Dendritic cell treated with granulocyte-macrophage colony-stimulating factor and Interleukin-4, amounts not matched to agents 40 ng/mL and 50 ng/mL, for 4 days (primary cell): Measurements from ENCODE around the gene TRAPPC3L.

ENCODE experiments used
- H3K27ac Mint-ChIP-seq: one replicate; pipeline ENCODE4 v1.8.0; 2022; ENCODE audit warnings: mild to moderate bottlenecking, mixed read lengths
- H3K27me3 Mint-ChIP-seq: one replicate; pipeline ENCODE4 v1.8.0; 2022; ENCODE audit warnings: mild to moderate bottlenecking, mixed read lengths
- H3K36me3 Mint-ChIP-seq: one replicate; pipeline ENCODE4 v1.8.0; 2022; ENCODE audit warnings: low read depth, mixed read lengths
- H3K4me1 Mint-ChIP-seq: one replicate; pipeline ENCODE4 v1.8.0; 2022; ENCODE audit warnings: low read depth, mixed read lengths
- H3K4me3 Mint-ChIP-seq: one replicate; pipeline ENCODE4 v1.8.0; 2022; ENCODE audit warnings: mild to moderate bottlenecking, moderate library complexity, mixed read lengths
- H3K9me3 Mint-ChIP-seq: one replicate; pipeline ENCODE4 v1.8.0; 2022; ENCODE audit warnings: mixed read lengths
- intact Hi-C: fragments of 100-400 bp; cut with micrococcal nuclease; formaldehyde crosslinking; loops from one replicate; pipeline ENCODE4 v1.15.0; 2022

Gene TRAPPC3L

DNA sequence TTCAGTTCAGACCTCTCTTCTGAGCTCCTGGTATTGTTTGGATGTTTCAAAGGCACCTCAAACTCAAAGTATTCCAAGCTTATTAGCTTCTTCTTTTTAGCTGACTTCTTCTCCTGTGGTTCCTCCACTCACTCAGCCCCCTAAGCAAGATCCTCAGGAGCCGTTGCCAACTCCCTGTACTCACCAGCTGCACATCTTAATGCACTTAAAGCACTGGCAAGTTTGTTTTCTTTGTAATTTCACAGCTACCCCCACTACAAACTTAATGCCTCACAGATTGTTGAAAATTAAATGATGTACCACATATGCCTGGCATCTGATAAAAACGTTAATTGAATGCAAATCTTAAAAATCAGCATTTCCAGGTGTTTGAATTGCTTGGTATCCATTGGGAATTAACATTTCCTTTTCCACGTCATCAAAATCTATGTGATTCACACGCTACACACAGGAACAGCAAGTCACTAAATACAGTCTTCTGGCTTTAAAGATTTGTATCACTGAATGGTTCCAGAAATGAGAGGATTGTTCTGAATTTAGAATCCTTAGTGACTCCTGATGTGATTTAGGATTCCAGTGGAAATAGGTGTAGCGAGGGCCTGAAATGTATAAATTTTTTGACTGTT, 59.8 kb downstream of the TRAPPC3L start:
- H3K27me3 Mint-ChIP-seq: no peaks in the 10 kb centered on the region
- intact Hi-C loops: no loop called here
- H3K4me3 Mint-ChIP-seq: no peak overlapping the region
- H3K4me1 Mint-ChIP-seq: peaks cover 23% of the 10 kb centered on the region
- peaks cover 7% of the 10 kb centered on the region for H3K9me3 Mint-ChIP-seq
- no peaks in the 10 kb centered on the region for H3K36me3 Mint-ChIP-seq
- H3K27ac Mint-ChIP-seq: peak overlapping the region; percentile 5

DNA sequence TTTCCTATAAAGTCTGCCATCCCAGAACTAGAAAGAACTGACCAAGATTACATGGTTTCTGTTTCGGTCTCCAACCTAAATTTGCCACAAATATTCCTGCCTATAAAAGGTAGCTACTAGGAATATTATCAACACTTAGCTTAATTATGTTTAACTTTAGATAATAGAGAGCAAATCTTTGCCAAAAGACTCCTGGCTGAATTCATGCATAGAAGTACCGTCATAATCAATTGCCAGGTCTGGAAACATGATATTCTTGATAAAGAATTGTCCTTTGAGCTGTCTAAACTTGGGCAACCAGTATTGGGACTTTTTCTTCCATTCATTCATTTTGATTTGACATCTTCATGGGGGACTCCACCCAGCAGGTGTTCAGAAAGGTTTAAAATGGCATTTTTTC, 61.9 kb downstream of the TRAPPC3L start:
- H3K27ac Mint-ChIP-seq: no peak overlapping the region
- peaks cover 28% of the 10 kb centered on the region for H3K4me1 Mint-ChIP-seq
- no peaks in the 10 kb centered on the region for H3K36me3 Mint-ChIP-seq
- intact Hi-C loops: no loop called here
- no peaks in the 10 kb centered on the region for H3K9me3 Mint-ChIP-seq
- H3K27me3 Mint-ChIP-seq: no peaks in the 10 kb centered on the region
- no peak overlapping the region for H3K4me3 Mint-ChIP-seq

DNA sequence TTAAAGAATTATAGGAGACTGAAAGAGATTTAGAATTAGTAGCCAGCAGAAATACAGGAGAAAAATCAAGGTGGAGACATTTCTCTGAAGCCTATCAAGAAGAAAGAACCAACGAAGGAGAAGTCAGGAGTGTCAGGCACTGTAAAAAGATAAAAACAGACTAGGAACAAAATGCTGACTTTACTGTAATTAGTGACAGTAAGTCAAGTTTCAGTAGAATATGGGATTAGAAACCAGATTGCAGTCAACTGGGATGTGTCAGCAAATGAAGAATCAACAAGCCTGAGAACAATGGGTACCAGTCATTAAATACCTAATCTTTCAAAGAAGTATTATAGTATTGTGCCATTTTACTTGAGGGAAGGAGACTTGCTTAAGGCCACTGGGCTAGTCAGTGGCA, 62.7 kb downstream of the TRAPPC3L start:
- intact Hi-C loops: no loop called here
- H3K9me3 Mint-ChIP-seq: no peaks in the 10 kb centered on the region
- H3K27me3 Mint-ChIP-seq: no peaks in the 10 kb centered on the region

DNA sequence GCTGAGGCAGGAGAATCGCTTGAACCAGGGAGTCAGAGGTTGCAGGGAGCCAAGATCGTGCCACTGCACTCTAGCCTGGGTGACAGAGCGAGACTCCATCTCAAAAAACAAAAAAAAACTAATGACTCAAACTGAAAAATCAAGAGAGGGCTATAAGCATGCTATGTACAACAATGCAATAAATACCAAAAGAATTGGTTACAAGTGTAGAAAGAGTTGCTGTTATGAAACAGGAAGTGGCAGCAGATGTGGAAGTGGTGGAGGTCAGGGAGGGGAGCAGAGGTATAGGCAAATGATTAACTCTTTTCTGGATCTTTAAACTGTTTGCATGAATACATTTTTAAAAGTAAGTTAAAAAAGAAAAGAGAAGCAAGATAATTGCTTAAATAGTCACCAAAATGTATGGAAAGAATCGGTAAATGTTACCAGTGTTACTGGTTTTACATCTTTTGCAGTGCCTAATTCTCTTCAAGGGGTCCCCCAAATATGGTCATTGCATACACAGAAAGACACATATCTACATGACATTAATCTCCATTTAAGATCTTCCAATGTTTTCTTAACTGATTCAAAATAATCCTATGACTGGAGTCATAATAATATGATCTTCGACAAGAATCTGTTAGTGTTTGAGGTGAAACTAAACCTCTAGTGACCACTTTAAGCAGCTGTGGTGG, 69.3 kb downstream of the TRAPPC3L start:
- peak overlapping the region; percentile 51 for H3K4me3 Mint-ChIP-seq
- H3K27ac Mint-ChIP-seq: peak overlapping the region; percentile 86
- intact Hi-C loops: no loop called here
- H3K9me3 Mint-ChIP-seq: peaks cover 10% of the 10 kb centered on the region
- no peaks in the 10 kb centered on the region for H3K36me3 Mint-ChIP-seq
- H3K4me1 Mint-ChIP-seq: peaks cover 59% of the 10 kb centered on the region
- no peaks in the 10 kb centered on the region for H3K27me3 Mint-ChIP-seq

More for the DNA sequence above, 62.7 kb downstream of the TRAPPC3L start:
- H3K4me3 Mint-ChIP-seq: no peak overlapping the region
- H3K36me3 Mint-ChIP-seq: no peaks in the 10 kb centered on the region
- H3K27ac Mint-ChIP-seq: no peak overlapping the region
- peaks cover 30% of the 10 kb centered on the region for H3K4me1 Mint-ChIP-seq

DNA sequence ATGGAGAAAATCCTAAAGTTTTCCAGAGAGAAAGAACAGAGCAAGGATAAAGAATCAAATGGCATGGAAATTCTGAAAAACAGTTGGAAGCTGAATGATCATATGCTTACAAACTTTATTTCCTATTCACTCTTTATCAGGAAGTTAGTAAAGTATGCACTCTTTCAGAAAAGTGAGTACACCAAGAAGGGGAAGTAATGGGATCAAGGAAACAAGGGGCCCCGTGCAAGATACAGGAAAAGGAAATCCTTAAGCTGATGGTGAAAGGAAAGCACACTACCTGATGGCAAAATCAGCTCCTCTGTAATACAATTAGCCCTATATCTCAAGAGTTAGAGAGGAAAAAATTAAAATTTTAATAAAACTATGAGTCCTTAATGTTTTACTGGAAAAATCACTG, 70.3 kb downstream of the TRAPPC3L start:
- intact Hi-C loops: no loop called here
- H3K9me3 Mint-ChIP-seq: peaks cover 10% of the 10 kb centered on the region
- H3K36me3 Mint-ChIP-seq: no peaks in the 10 kb centered on the region
- H3K4me3 Mint-ChIP-seq: no peak overlapping the region
- H3K27ac Mint-ChIP-seq: peak overlapping the region; percentile 86
- no peaks in the 10 kb centered on the region for H3K27me3 Mint-ChIP-seq
- H3K4me1 Mint-ChIP-seq: peaks cover 60% of the 10 kb centered on the region

DNA sequence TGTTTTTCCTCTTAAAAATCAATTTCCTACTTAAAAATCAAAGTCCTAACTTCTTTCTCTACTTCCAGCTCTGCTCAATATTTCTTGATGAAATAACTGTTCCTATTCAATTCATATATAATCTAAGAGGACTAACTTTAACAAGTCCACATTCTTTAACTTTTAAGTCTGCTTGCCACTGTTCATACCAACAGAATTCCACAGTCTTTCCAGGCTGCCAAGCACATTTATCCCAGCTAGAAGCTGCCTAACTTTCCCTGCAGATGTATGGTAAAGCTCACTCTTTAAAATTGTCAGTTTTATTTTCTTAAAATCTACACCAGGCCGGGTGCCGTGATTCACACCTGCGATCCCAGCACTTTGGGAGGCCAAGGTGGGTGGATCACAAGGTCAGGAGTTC, 72.8 kb downstream of the TRAPPC3L start:
- Mint-ChIP-seq H3K27ac (peak overlapping the region; percentile 67), H3K4me3 (no peak overlapping the region), H3K36me3 (no peaks in the 10 kb centered on the region), H3K4me1 (peaks cover 59% of the 10 kb centered on the region), H3K9me3 (peaks cover 10% of the 10 kb centered on the region), H3K27me3 (no peaks in the 10 kb centered on the region)
- intact Hi-C loops: no loop called here

DNA sequence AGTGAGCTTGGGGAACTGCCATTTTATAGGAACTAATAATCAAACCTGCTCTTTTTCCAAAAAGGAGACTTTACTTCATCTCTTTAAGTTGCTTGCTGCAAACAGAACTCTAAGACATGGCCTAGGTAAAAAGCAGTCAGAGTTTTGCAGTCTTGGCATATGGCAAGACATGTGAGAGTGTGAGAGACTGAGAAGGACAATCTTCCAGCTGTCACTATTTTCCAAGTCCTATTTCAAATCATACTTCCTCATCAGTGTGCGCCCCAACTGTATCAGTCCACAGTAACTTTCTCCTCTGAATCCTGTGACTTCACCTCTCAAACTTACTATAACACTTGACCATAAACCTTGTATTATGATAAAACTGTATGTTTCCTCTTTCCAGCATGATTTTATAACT, 74.0 kb downstream of the TRAPPC3L start:
- Mint-ChIP-seq H3K4me1 (peaks cover 62% of the 10 kb centered on the region), H3K4me3 (no peak overlapping the region), H3K9me3 (peaks cover 1% of the 10 kb centered on the region), H3K27me3 (no peaks in the 10 kb centered on the region), H3K27ac (peak overlapping the region; percentile 71), H3K36me3 (no peaks in the 10 kb centered on the region)
- intact Hi-C loops: no loop called here

DNA sequence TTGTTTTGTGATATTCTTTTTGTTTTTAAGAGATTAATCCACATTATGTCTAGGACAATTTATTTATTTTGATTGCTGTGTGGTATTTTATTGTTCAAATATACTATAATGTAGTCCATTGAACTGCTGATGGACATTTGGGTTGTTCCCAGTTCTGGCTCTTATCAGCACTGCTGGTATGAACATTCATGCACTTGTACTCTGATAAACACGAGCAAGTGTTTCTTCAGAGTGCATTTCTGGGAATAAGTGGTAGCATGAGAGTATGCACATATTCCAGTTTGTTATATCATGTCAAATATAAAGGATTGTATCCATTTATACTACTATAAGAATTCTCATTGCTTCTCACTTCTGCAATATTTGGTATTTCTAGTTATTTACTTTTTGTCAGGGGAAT, 77.2 kb downstream of the TRAPPC3L start:
- H3K9me3 Mint-ChIP-seq: no peaks in the 10 kb centered on the region
- intact Hi-C loops: no loop called here
- no peaks in the 10 kb centered on the region for H3K36me3 Mint-ChIP-seq
- no peak overlapping the region for H3K4me3 Mint-ChIP-seq
- peak overlapping the region; percentile 45 for H3K27ac Mint-ChIP-seq
- H3K4me1 Mint-ChIP-seq: peaks cover 52% of the 10 kb centered on the region
- H3K27me3 Mint-ChIP-seq: no peaks in the 10 kb centered on the region

DNA sequence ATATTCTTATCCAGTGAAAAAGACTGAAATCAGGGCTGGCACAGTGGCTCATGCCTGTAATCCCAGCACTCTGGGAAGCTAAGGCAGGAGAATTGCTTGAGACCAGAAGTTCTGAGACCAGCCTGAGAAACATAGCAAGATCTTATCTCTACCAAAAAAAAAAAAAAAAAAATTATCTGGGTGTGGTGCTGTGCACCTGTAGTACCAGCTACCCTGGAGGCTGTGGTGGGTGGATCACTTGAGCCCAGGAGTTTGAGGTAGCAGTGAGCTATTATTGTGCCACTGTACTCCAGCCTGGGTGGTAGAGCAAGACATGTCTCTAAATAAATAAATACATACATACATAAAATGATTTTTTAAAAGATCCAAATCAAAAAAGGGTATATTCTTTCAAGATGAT, 78.0 kb downstream of the TRAPPC3L start:
- Mint-ChIP-seq H3K9me3 (no peaks in the 10 kb centered on the region), H3K4me3 (no peak overlapping the region), H3K27me3 (no peaks in the 10 kb centered on the region), H3K4me1 (peaks cover 49% of the 10 kb centered on the region), H3K27ac (peak overlapping the region; percentile 42), H3K36me3 (no peaks in the 10 kb centered on the region)
- intact Hi-C loops: no loop called here

DNA sequence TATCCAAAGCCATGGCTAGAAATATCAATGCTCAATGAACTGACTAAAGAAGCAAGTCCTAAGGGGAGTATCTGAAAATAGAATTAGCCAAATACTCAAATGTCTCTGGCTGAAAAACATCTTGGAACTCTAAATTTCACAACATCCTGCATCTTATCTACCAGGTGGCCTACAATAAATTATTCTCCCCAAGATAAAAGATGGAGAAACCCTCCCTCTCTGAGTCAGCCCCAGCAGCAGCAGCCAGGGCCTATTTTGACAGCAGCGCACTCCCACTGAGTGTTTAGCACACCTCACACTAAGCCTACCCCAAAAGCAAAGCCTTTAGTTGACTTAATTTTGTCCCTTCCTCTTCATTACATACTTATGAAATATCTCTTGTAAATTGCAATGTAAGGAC, 78.4 kb downstream of the TRAPPC3L start:
- Mint-ChIP-seq H3K9me3 (no peaks in the 10 kb centered on the region), H3K27me3 (no peaks in the 10 kb centered on the region), H3K4me1 (peaks cover 53% of the 10 kb centered on the region), H3K36me3 (no peaks in the 10 kb centered on the region), H3K4me3 (no peak overlapping the region), H3K27ac (peak overlapping the region; percentile 42)
- intact Hi-C loops: no loop called here

DNA sequence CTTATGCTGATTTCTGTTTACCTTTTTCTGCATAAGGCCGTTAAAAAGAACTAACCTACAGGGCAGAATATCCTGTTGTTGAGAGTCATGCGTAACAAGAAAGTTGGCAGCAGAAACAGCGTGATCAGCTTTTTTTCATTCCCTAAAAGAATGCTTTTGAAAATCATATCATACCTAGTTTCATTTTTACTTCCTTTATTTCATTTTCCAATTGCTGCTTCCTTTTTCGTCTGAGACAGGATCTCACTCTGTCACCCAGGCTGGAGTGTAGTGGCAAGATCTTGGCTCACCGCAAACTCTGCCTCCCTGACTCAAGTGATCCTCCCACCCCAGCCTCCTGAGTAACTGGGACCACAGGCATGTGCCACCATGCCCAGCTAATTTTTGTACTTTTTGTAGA, 80.2 kb downstream of the TRAPPC3L start:
- Mint-ChIP-seq H3K27me3 (no peaks in the 10 kb centered on the region), H3K27ac (peak overlapping the region; percentile 82), H3K4me1 (peaks cover 58% of the 10 kb centered on the region), H3K36me3 (no peaks in the 10 kb centered on the region), H3K4me3 (no peak overlapping the region), H3K9me3 (no peaks in the 10 kb centered on the region)
- intact Hi-C loops: loop anchor here (2.0 kb wide), 1 partner anchor 14 kb away; no protein-coding TSS in a partner anchor

DNA sequence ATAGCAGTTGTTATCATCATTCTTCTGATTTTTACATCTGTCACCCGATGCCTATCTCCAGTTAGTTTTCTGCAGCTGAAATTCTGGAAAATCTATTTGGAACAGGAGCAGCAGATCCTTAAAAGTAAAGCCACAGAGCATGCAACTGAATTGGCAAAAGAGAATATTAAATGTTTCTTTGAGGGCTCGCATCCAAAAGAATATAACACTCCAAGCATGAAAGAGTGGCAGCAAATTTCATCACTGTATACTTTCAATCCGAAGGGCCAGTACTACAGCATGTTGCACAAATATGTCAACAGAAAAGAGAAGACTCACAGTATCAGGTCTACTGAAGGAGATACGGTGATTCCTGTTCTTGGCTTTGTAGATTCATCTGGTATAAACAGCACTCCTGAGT, 82.2 kb downstream of the TRAPPC3L start:
- H3K27me3 Mint-ChIP-seq: peaks cover 5% of the 10 kb centered on the region
- peaks cover 70% of the 10 kb centered on the region for H3K4me1 Mint-ChIP-seq

DNA sequence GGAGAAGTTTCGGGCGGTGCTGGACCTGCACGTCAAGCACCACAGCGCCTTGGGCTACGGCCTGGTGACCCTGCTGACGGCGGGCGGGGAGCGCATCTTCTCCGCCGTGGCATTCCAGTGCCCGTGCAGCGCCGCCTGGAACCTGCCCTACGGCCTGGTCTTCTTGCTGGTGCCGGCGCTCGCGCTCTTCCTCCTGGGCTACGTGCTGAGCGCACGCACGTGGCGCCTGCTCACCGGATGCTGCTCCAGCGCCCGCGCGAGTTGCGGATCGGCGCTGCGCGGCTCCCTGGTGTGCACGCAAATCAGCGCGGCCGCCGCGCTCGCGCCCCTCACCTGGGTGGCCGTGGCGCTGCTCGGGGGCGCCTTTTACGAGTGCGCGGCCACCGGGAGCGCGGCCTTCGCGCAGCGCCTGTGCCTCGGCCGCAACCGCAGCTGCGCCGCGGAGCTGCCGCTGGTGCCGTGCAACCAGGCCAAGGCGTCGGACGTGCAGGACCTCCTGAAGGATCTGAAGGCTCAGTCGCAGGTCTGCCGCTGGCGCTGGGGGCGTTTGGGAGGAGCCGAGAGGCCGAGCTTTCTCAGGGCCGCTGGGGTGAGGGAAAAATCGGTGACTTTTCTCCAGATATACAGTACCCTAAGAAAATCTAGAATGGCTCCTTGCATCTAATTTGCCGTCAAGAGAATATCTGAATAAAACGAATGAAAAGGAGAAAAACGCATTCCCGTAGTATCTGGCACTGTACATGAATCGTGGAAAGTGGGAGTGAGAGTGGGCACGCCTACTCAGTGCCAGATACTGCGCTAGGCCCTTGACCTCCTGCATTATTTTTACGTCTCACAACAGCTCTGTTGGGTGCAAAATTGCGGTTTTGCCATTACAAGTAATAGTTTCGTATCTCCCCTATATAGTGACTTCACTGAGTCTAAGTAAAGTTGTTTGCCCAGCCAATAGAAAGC, 83.3 kb downstream of the TRAPPC3L start:
- Mint-ChIP-seq H3K4me1 (peaks cover 78% of the 10 kb centered on the region), H3K36me3 (no peaks in the 10 kb centered on the region), H3K9me3 (no peaks in the 10 kb centered on the region), H3K27ac (peak overlapping the region; percentile 93), H3K27me3 (peaks cover 5% of the 10 kb centered on the region), H3K4me3 (peak overlapping the region; percentile 73)
- intact Hi-C loops: no loop called here

More for the DNA sequence above, 82.2 kb downstream of the TRAPPC3L start:
- Mint-ChIP-seq H3K36me3 (no peaks in the 10 kb centered on the region), H3K4me3 (no peak overlapping the region), H3K9me3 (no peaks in the 10 kb centered on the region), H3K27ac (no peak overlapping the region)
- intact Hi-C loops: no loop called here
